ENCODE data around the gene NEURL3. TPM values are rescaled to one million over a fixed set of nuclear protein-coding genes. Genes with fewer than 3 reads are reported as not detected.

The NEURL3 gene
- total and polyA plus RNA-seq, 2 of the 4 experiments (the other 2 are of a cell fraction) = not detected

DNA sequence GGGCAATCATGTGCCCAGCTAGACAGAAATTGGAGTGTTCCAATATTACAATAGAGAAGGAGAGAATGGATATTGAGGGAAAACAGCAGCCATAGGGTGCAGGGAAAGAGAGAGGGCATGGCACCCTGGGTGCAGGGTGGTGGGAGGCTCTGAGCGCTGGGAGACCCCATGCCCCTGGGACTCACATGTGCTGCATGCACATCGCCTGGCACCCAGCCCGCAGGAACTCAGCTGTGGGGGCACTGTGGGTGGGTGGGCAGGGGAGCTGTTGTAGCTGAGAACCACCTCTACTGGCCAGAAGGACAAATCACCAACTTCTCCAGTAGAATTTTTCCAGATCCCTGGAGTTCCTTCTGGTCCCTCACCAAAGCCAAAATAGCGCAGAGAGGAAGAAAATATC, 7.2 kb upstream of the NEURL3 start:
- H3K4me2 ChIP-seq (ENCODE audit: low read depth, low read length) = no peak overlapping the region
- ATAC-seq (ENCODE audit: low read depth) = no peak
- H3K14ac ChIP-seq (replicated peaks; ENCODE audit: low read depth, low read length) = no peak overlapping the region
- no peak overlapping the region for H2AFZ ChIP-seq (replicated peaks; ENCODE audit: low read length, poor library complexity)
- peaks cover 4% of the 10 kb centered on the region; the same call in 1 of the 2 replicates for H3K4me1 ChIP-seq (ENCODE audit: control insufficient read depth, insufficient read depth, low read length)
- H3K27me3 ChIP-seq (ENCODE audit: control insufficient read depth, insufficient read depth, low read length) = peaks cover 33% of the 10 kb centered on the region
- TF ChIP-seq BHLHE40 (IDR thresholded peaks at IDR 0.05; ENCODE audit: low read depth, low read length) (no peak), SMC3 (IDR thresholded peaks at IDR 0.05; ENCODE audit: low read depth, low read length) (no peak), RCOR1 (IDR thresholded peaks at IDR 0.05; ENCODE audit: insufficient replicate concordance, low read length) (no peak), POLR2A (IDR thresholded peaks at IDR 0.05; ENCODE audit: low read depth, low read length) (no peak), FOS (IDR thresholded peaks at IDR 0.05; ENCODE audit: low read depth, low read length) (no peak), MAFK (IDR thresholded peaks at IDR 0.05; ENCODE audit: low read depth, low read length) (no peak), MXI1 (IDR thresholded peaks at IDR 0.05; ENCODE audit: borderline replicate concordance, low read depth, low read length) (no peak), CEBPB (IDR thresholded peaks at IDR 0.05; ENCODE audit: low read depth, low read length) (no peak), RFX5 (IDR thresholded peaks at IDR 0.05; ENCODE audit: low read depth, low read length) (no peak), CHD1 (IDR thresholded peaks at IDR 0.05; ENCODE audit: low read depth, low read length) (no peak), RAD21 (IDR thresholded peaks at IDR 0.05; ENCODE audit: low read length) (no peak), MAZ (IDR thresholded peaks at IDR 0.05; ENCODE audit: borderline replicate concordance, low read depth, low read length) (no peak), NFE2L2 (IDR thresholded peaks at IDR 0.05; ENCODE audit: low read depth, low read length) (no peak)
- TF ChIP-seq, protein P1, sequence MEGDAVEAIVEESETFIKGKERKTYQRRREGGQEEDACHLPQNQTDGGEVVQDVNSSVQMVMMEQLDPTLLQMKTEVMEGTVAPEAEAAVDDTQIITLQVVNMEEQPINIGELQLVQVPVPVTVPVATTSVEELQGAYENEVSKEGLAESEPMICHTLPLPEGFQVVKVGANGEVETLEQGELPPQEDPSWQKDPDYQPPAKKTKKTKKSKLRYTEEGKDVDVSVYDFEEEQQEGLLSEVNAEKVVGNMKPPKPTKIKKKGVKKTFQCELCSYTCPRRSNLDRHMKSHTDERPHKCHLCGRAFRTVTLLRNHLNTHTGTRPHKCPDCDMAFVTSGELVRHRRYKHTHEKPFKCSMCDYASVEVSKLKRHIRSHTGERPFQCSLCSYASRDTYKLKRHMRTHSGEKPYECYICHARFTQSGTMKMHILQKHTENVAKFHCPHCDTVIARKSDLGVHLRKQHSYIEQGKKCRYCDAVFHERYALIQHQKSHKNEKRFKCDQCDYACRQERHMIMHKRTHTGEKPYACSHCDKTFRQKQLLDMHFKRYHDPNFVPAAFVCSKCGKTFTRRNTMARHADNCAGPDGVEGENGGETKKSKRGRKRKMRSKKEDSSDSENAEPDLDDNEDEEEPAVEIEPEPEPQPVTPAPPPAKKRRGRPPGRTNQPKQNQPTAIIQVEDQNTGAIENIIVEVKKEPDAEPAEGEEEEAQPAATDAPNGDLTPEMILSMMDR (conservative IDR thresholded peaks at IDR 0.05; ENCODE audit: low read depth, low read length) = no peak
- TF ChIP-seq, protein P2, sequence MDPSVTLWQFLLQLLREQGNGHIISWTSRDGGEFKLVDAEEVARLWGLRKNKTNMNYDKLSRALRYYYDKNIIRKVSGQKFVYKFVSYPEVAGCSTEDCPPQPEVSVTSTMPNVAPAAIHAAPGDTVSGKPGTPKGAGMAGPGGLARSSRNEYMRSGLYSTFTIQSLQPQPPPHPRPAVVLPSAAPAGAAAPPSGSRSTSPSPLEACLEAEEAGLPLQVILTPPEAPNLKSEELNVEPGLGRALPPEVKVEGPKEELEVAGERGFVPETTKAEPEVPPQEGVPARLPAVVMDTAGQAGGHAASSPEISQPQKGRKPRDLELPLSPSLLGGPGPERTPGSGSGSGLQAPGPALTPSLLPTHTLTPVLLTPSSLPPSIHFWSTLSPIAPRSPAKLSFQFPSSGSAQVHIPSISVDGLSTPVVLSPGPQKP (IDR thresholded peaks at IDR 0.05; ENCODE audit: borderline replicate concordance, low read depth, low read length) = no peak
- TF ChIP-seq, protein P3, sequence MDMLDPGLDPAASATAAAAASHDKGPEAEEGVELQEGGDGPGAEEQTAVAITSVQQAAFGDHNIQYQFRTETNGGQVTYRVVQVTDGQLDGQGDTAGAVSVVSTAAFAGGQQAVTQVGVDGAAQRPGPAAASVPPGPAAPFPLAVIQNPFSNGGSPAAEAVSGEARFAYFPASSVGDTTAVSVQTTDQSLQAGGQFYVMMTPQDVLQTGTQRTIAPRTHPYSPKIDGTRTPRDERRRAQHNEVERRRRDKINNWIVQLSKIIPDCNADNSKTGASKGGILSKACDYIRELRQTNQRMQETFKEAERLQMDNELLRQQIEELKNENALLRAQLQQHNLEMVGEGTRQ (IDR thresholded peaks at IDR 0.05; ENCODE audit: low read depth, low read length) = no peak
- H4K20me1 ChIP-seq (ENCODE audit: insufficient read depth, low read length) = no peaks in the 10 kb centered on the region
- no peak overlapping the region for H3K56ac ChIP-seq (ENCODE audit: extremely low read depth, insufficient read depth, low read length)
- H3K18ac ChIP-seq (ENCODE audit: low read depth, low read length) = no peak overlapping the region
- H2AK9ac ChIP-seq (replicated peaks; ENCODE audit: low read depth, low read length, poor library complexity) = no peak overlapping the region
- no CpG with 5 or more reads among the region's 4 CpGs for WGBS, 2 experiments (ENCODE audit: extremely low coverage in 2 of 2, insufficient read length in 1 of 2)
- H2BK120ac ChIP-seq (ENCODE audit: low read depth, low read length) = no peak overlapping the region
- intact Hi-C loops (cut with micrococcal nuclease) (no loop called here), dilution Hi-C loops (cut with HindIII; ENCODE audit: low sequenced_read_pairs, unreplicated experiment) (no loop called here), in situ Hi-C loops (cut with MboI; ENCODE audit: low sequenced_read_pairs) (loop anchor here (10.0 to 25.0 kb wide), 2 partner anchors 208 to 500 kb away; partner anchors contain the start of gene SNRNP200)
- H3K4ac ChIP-seq (ENCODE audit: low read depth, low read length) = no peak overlapping the region
- no peak overlapping the region for H3K4me3 ChIP-seq (ENCODE audit: insufficient read depth, low read depth, low read length)
- H3K79me1 ChIP-seq (ENCODE audit: low read depth in 1 of 2, low read length in 2 of 2) = no peaks in the 10 kb centered on the region
- no peak overlapping the region for H4K8ac ChIP-seq (ENCODE audit: low read depth in 2 of 2, low read length in 2 of 2)
- H4K5ac ChIP-seq (ENCODE audit: low read depth, low read length) = no peak overlapping the region
- no peaks in the 10 kb centered on the region; the same call in 1 of the 2 replicates for H3K9me3 ChIP-seq (ENCODE audit: control insufficient read depth, insufficient read depth, low read length)
- ChIA-PET POLR2A (ENCODE audit: unreplicated experiment) (no interaction called here), CTCF (interaction anchor here (0.6 to 1.3 kb wide), 3 partner anchors 16 to 956 kb away, joined by 3 read pairs; no protein-coding TSS in a partner anchor)
- no peak overlapping the region for H2AK5ac ChIP-seq (ENCODE audit: low read depth, low read length)
- H3K9ac ChIP-seq (ENCODE audit: low read depth, low read length) = no peak overlapping the region
- no peak overlapping the region for H2BK15ac ChIP-seq (ENCODE audit: low read depth, low read length)
- no peak overlapping the region for H2BK20ac ChIP-seq (ENCODE audit: low read depth, low read length)
- no TSS peak for BruUV-seq (replicated peaks)
- H3K36me3 ChIP-seq (ENCODE audit: control insufficient read depth, insufficient read depth, low read length) = no peaks in the 10 kb centered on the region
- H3K27ac ChIP-seq (ENCODE audit: insufficient read depth, low read length) = no peak overlapping the region
- no peaks in the 10 kb centered on the region for H3K9me1 ChIP-seq (ENCODE audit: insufficient read depth, low read length)
- H3K23ac ChIP-seq (ENCODE audit: low read depth, low read length) = no peak overlapping the region
- H2BK5ac ChIP-seq (ENCODE audit: low read depth, low read length, poor library complexity, severe bottlenecking) = no peak overlapping the region
- no peak overlapping the region for H4K91ac ChIP-seq (ENCODE audit: insufficient read depth, low read depth, low read length)
- no peak for DNase-seq
